K562 (cell line): ENCODE data around the gene FOSL1. TPM values are rescaled to one million over a fixed set of nuclear protein-coding genes. Genes with fewer than 3 reads are reported as not detected.

Experiments
- BCOR ChIP-seq: fragments of 450-650 bp; IDR thresholded peaks from 2 replicates; pipeline ENCODE4 v1.6.1; 2016
- GTF2E2 ChIP-seq: fragments of 200-800 bp; sonication (Bioruptor generic); IDR thresholded peaks from 2 replicates; pipeline ENCODE4 v1.6.1; 2016; ENCODE audit warnings: missing genetic modification characterization, missing compliant biosample characterization
- HMGN3 ChIP-seq: IDR thresholded peaks from 2 replicates; pipeline ENCODE4 v1.6.1; 2011; ENCODE audit warnings: borderline replicate concordance, low read depth, mild to moderate bottlenecking, mixed read lengths, low read length; ENCODE audit not compliant: insufficient read length; ENCODE audit errors: extremely low read depth
- MTA1 ChIP-seq: fragments of 450-650 bp; IDR thresholded peaks from 2 replicates; pipeline ENCODE4 v1.6.1; 2017; ENCODE audit warnings: borderline replicate concordance
- PHB ChIP-seq: fragments of 250-450 bp; sonication (Bioruptor Pico); IDR thresholded peaks from 2 replicates; pipeline ENCODE4 v1.5.0; 2021
- PHF8 ChIP-seq: fragments of 200-600 bp; sonication (generic); IDR thresholded peaks from 2 replicates; pipeline ENCODE4 v1.6.1; 2012; ENCODE audit warnings: mixed run types, mild to moderate bottlenecking, inconsistent platforms, low read length, moderate library complexity, borderline replicate concordance
- RBM22 ChIP-seq: fragments of 200-400 bp; formaldehyde crosslinking; IDR thresholded peaks from 2 replicates; pipeline ENCODE4 v1.6.1; 2018; ENCODE audit warnings: low read length, low read depth; ENCODE audit not compliant: poor library complexity, severe bottlenecking
- TEAD4 ChIP-seq, 2 experiments: sonication (generic) in 1 of 2; formaldehyde crosslinking in 1 of 2; IDR thresholded peaks; 2 replicates each; pipeline versions ENCODE4 v1.6.1 to v1.8.0; 2012 to 2022; ENCODE audit warnings: borderline replicate concordance in 1 of 2, inconsistent platforms in 1 of 2, low read length in 1 of 2, mild to moderate bottlenecking in 1 of 2, missing genetic modification reagents in 1 of 2
- ZNF695 ChIP-seq: fragments of 450-650 bp; formaldehyde crosslinking; IDR thresholded peaks from 2 replicates; pipeline ENCODE4 v1.4.0; 2020; ENCODE audit warnings: mild to moderate bottlenecking, moderate library complexity
- polyA plus RNA-seq, 8 experiments: library from polyadenylated mRNA; depleted of rRNA in 4 of 8; stranded (reverse) in 5 of 8; unstranded in 3 of 8; fragments of >200 nt; fragmentation: Nextera tagmentation in 2 of 8; fragmentation: Illumina TruSeq in 1 of 8; extraction: Ambion mirVana in 2 of 8; extraction: Trizol in 1 of 8; gene quantifications; 2 replicates each; pipeline versions ENCODE4 v1.2.1 to v1.2.3, GENCODE V29; 2011 to 2014; ENCODE audit warnings: inconsistent platforms in 1 of 8, missing spikeins in 1 of 8
- total RNA-seq, 7 experiments: library from RNA; depleted of rRNA in 6 of 7; stranded (reverse); fragments of >200 nt in 6 of 7; fragmentation: Illumina TruSeq in 2 of 7; extraction: Trizol in 2 of 7; gene quantifications; 2 replicates each; pipeline versions ENCODE4 v1.2.1 to v1.2.3, GENCODE V29; 2011 to 2021; ENCODE audit warnings: low replicate concordance in 1 of 7
- TF ChIP-seq, protein P1 (sequence below): fragments of 200-800 bp; sonication (Bioruptor generic); IDR thresholded peaks from 2 replicates; pipeline ENCODE4 v1.6.1; 2017; ENCODE audit warnings: missing genetic modification characterization, missing compliant biosample characterization
- TF ChIP-seq, protein P2 (sequence below), 2 experiments: fragments of 250-450 bp in 1 of 2; fragments of 450-650 bp in 1 of 2; sonication (Bioruptor Pico) in 1 of 2; IDR thresholded peaks; 2 replicates each; pipeline versions ENCODE4 v1.6.1 to v1.8.0; 2016 to 2021; ENCODE audit warnings: mild to moderate bottlenecking in 2 of 2, moderate library complexity in 2 of 2, missing compliant biosample characterization in 1 of 2, missing genetic modification characterization in 1 of 2
- TF ChIP-seq, protein P3 (sequence below): fragments of 250-450 bp; sonication (Bioruptor Pico); IDR thresholded peaks from 2 replicates; pipeline ENCODE4 v1.5.1; 2021; ENCODE audit warnings: mild to moderate bottlenecking
- TF ChIP-seq, protein P4 (sequence below): IDR thresholded peaks from 2 replicates; pipeline ENCODE4 v1.6.1; 2012; ENCODE audit warnings: low read depth, low read length, improper control_type of control experiment, borderline replicate concordance
- TF ChIP-seq, protein P5 (sequence below): fragments of 450-650 bp; IDR thresholded peaks from 2 replicates; pipeline ENCODE4 v1.6.1; 2016; ENCODE audit warnings: missing biosample characterization, missing genetic modification characterization
- TF ChIP-seq, protein P6 (sequence below): fragments of 250-450 bp; sonication (Bioruptor Pico); IDR thresholded peaks from 2 replicates; pipeline ENCODE4 v1.8.0; 2021; ENCODE audit warnings: moderate library complexity, mild to moderate bottlenecking, inconsistent platforms

The FOSL1 gene
- total and polyA plus RNA-seq, 9 of the 15 experiments (the other 6 are each of a cell fraction or from before 2014, with no cell fraction given), result 3.5 to 39.6 (median 10.0) TPM

DNA sequence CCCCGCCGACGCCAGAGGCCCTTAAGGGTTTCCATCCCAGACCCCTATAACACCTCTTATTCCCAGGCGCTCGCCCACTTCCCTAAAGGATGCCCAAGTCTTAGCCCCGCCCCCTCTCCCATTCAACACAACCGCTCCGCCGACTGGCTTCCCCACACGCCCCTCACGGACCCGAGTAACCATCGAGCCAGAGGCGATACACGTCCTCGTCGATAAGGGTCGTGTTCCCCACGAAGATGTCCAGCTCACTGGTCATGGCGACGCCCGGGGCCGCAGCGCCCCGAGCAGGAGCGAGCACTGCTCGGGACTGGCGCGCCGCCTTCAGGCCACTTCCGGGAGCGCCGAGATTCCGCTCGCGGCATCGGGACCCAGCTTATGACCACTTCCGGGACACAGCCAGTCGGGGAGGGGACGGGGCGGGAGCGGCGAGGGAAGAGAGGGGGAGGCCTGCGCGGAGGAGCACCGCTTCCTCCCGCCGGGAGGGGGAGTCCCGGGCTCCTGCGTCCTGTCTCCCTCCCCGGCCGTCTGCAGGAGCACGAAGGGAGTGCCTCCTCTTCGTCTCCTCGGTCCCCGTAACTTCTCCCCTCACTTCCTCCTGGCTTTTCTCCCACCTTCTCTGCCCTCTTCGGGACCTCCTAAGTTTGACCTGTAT, 11.9 kb downstream of the FOSL1 start, which contains the start of gene FIBP (continued):
- TF ChIP-seq, protein P1, sequence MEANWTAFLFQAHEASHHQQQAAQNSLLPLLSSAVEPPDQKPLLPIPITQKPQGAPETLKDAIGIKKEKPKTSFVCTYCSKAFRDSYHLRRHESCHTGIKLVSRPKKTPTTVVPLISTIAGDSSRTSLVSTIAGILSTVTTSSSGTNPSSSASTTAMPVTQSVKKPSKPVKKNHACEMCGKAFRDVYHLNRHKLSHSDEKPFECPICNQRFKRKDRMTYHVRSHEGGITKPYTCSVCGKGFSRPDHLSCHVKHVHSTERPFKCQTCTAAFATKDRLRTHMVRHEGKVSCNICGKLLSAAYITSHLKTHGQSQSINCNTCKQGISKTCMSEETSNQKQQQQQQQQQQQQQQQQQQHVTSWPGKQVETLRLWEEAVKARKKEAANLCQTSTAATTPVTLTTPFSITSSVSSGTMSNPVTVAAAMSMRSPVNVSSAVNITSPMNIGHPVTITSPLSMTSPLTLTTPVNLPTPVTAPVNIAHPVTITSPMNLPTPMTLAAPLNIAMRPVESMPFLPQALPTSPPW (CRISPR knock-in tag), result peak; percentile 96
- no peak for TF ChIP-seq ZNF695
- TF ChIP-seq, protein P2, sequence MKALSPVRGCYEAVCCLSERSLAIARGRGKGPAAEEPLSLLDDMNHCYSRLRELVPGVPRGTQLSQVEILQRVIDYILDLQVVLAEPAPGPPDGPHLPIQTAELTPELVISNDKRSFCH (CRISPR knock-in tag; IDR thresholded peaks at IDR 0.05), result no peak
- TF ChIP-seq, protein P2 (tag; IDR thresholded peaks at IDR 0.05), result 0 out of 2 replicates have a peak, but pooled peaks have one; percentile 39
- peak; percentile 58 for TF ChIP-seq RBM22
- peak; percentile 78 for TF ChIP-seq HMGN3
- peak; percentile 60; the same call in 1 of the 2 replicates for TF ChIP-seq GTF2E2
- TF ChIP-seq TEAD4 (IDR thresholded peaks at IDR 0.05; ENCODE audit: low read length), result peak; percentile 60; the same call in 1 of the 2 replicates
- no peak for TF ChIP-seq TEAD4 (CRISPR knock-in tag; IDR thresholded peaks at IDR 0.05; ENCODE audit: borderline replicate concordance)
- TF ChIP-seq, protein P3, sequence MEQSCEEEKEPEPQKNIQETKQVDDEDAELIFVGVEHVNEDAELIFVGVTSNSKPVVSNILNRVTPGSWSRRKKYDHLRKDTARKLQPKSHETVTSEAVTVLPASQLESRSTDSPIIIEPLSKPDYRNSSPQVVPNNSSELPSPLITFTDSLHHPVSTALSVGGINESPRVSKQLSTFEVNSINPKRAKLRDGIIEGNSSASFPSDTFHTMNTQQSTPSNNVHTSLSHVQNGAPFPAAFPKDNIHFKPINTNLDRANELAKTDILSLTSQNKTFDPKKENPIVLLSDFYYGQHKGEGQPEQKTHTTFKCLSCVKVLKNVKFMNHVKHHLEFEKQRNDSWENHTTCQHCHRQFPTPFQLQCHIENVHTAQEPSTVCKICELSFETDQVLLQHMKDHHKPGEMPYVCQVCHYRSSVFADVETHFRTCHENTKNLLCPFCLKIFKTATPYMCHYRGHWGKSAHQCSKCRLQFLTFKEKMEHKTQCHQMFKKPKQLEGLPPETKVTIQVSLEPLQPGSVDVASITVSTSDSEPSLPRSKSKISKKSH (CRISPR knock-in tag), result no peak
- TF ChIP-seq, protein P4, sequence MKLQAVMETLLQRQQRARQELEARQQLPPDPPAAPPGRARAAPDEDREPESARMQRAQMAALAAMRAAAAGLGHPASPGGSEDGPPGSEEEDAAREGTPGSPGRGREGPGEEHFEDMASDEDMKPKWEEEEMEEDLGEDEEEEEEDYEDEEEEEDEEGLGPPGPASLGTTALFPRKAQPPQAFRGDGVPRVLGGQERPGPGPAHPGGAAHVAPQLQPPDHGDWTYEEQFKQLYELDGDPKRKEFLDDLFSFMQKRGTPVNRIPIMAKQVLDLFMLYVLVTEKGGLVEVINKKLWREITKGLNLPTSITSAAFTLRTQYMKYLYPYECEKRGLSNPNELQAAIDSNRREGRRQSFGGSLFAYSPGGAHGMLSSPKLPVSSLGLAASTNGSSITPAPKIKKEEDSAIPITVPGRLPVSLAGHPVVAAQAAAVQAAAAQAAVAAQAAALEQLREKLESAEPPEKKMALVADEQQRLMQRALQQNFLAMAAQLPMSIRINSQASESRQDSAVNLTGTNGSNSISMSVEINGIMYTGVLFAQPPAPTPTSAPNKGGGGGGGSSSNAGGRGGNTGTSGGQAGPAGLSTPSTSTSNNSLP, result no peak
- TF ChIP-seq MTA1, result peak; percentile 96
- TF ChIP-seq, protein P5, sequence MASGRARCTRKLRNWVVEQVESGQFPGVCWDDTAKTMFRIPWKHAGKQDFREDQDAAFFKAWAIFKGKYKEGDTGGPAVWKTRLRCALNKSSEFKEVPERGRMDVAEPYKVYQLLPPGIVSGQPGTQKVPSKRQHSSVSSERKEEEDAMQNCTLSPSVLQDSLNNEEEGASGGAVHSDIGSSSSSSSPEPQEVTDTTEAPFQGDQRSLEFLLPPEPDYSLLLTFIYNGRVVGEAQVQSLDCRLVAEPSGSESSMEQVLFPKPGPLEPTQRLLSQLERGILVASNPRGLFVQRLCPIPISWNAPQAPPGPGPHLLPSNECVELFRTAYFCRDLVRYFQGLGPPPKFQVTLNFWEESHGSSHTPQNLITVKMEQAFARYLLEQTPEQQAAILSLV, result no peak
- peak; percentile 98 for TF ChIP-seq PHF8
- TF ChIP-seq, protein P6, sequence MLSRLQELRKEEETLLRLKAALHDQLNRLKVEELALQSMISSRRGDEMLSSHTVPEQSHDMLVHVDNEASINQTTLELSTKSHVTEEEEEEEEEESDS (CRISPR knock-in tag), result no peak
- TF ChIP-seq BCOR, result 0 out of 2 replicates have a peak, but pooled peaks have one; percentile 13
- no peak for TF ChIP-seq PHB (CRISPR knock-in tag)
